ENCODE measurements around the gene FOXC2. TPM values are rescaled to one million over a fixed set of nuclear protein-coding genes. Genes with fewer than 3 reads are reported as not detected.

FOXC2 gene
- total RNA-seq, 2 donors from 2014 or later: not detected

DNA sequence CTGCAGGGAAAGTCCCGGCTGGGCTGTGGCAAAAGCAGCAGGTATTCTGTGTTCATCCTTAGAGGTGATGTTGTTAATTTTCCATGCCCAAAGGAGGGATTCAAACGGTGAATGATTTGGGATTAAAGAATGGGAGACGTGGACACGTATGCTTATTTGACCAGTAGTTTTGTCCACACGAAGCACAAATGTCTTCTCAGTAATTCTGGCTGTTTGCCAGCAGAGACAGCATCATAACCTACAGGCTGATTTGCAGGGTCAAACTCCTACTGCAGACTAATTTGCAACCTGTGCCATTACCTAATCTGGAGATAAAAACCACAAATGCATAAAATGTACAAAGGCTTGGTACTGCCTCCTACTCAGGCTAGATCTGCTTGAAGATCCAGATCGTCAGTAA, 25.7 kb upstream of the FOXC2 start:
- DNase-seq (no peak), ATAC-seq (no peak)
- Mint-ChIP-seq H3K4me3 (no peak overlapping the region), H3K27me3 (no peaks in the 10 kb centered on the region), H3K27ac (no peak overlapping the region), H3K36me3 (ENCODE audit: low read depth) (peaks cover 3% of the 10 kb centered on the region), H3K4me1 (peaks cover 5% of the 10 kb centered on the region)
- no peaks in the 10 kb centered on the region for H3K9me3 ChIP-seq (ENCODE audit: control insufficient read depth, low read length, poor library complexity, severe bottlenecking)

DNA sequence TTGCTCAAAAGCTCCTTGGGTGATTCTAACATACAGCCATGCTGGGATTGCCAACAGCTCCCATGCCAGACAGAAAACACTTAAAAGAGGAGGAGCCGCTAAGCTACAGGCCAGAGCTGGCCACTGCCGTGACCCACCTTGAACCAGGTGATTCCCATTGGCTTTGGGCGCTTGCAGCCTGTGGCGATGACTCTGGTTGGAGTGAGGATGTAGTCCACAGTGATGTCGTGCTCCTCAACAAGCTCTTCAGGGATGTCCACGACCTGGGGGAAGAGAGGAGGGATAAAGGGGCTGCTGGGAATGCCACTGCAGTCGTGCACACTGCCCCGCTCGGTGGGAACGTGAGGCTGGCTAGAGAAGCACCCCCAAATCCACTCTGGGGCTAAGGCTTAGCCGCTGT, 25.1 kb upstream of the FOXC2 start:
- no peak for ATAC-seq
- Mint-ChIP-seq H3K27me3 (no peaks in the 10 kb centered on the region), H3K27ac (no peak overlapping the region), H3K36me3 (ENCODE audit: low read depth) (peaks cover 3% of the 10 kb centered on the region), H3K4me1 (peaks cover 5% of the 10 kb centered on the region), H3K4me3 (no peak overlapping the region)
- H3K9me3 ChIP-seq (ENCODE audit: control insufficient read depth, low read length, poor library complexity, severe bottlenecking): no peaks in the 10 kb centered on the region
- DNase-seq: no peak

DNA sequence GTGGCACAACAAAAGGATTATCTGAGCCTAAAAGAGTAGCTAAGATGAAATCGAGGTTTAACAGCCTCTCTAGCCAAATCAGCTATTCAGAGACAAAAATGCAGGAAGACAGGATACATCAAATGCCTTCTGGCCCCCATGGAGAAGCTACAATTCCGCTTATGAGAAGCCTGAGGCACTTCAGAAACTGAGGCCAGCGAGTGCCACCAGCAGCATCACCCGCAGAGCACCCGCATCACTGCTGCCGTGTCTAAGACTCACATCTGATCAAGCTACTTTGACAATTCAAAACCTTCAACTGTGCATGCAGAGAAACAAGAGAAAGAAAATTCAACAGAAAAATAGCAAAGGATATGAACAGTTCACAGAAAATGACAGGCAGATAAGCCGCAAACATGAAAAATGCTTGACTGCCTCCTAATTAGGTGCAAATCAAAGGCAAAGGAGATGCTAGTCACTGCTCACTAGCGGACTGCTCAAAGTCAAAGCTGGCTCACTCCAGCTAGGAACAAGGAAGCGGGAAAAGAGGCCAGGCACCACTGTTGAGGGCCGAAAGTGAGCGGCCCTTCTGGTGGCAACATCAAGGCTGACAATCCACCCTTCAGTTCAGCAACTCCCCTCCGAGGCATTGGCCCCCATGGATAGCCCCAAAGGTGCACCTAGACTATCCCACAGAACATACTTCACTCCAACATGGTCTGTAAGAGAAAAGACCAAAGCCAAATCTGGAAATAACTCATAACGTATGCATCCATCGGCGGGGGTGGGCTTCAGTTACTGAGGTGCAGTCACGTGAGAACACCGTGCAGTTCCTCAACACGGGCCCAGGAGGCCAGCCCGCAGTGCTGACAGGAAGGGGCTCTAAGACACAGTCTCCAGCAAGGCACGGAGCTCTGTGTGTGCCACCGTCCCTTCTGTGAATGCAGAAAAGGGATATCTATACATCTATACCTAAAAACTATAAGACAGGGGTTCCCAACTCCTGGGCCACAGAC, 23.6 kb upstream of the FOXC2 start:
- no peak for ATAC-seq
- Mint-ChIP-seq H3K27ac (no peak overlapping the region), H3K4me1 (peaks cover 5% of the 10 kb centered on the region)

DNA sequence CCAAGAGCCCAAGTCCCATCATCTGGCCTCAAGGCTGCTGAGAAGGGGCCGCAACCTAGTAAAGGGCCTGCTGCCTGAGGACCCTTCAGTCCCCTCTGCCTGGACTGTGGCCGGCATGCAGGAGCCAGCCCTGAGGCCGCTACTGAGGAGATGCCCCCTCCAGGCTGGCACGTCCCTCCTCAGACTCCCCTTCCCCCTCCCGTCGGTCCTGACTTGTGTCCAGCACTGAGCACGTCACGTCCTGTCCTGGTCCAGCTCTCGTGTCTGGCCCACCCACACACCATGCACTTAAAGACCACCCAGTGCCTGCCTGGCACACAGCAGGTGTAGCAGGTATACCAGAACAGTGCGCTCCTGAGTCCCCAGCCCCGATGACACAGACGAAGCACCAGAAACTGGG, 21.1 kb upstream of the FOXC2 start:
- H3K9me3 ChIP-seq (ENCODE audit: control insufficient read depth, low read length, poor library complexity, severe bottlenecking): no peaks in the 10 kb centered on the region
- ATAC-seq (no peak), DNase-seq (no peak)
- H3K4me1 Mint-ChIP-seq: peaks cover 5% of the 10 kb centered on the region
- no peak overlapping the region for H3K27ac Mint-ChIP-seq
- H3K27me3 Mint-ChIP-seq: no peaks in the 10 kb centered on the region
- no peak overlapping the region for H3K4me3 Mint-ChIP-seq
- H3K36me3 Mint-ChIP-seq (ENCODE audit: low read depth): peaks cover 5% of the 10 kb centered on the region

More for the DNA sequence above, 23.6 kb upstream of the FOXC2 start:
- DNase-seq: no peak
- H3K27me3 Mint-ChIP-seq: no peaks in the 10 kb centered on the region
- peaks cover 3% of the 10 kb centered on the region for H3K36me3 Mint-ChIP-seq (ENCODE audit: low read depth)
- no peak overlapping the region for H3K4me3 Mint-ChIP-seq
- no peaks in the 10 kb centered on the region for H3K9me3 ChIP-seq (ENCODE audit: control insufficient read depth, low read length, poor library complexity, severe bottlenecking)

DNA sequence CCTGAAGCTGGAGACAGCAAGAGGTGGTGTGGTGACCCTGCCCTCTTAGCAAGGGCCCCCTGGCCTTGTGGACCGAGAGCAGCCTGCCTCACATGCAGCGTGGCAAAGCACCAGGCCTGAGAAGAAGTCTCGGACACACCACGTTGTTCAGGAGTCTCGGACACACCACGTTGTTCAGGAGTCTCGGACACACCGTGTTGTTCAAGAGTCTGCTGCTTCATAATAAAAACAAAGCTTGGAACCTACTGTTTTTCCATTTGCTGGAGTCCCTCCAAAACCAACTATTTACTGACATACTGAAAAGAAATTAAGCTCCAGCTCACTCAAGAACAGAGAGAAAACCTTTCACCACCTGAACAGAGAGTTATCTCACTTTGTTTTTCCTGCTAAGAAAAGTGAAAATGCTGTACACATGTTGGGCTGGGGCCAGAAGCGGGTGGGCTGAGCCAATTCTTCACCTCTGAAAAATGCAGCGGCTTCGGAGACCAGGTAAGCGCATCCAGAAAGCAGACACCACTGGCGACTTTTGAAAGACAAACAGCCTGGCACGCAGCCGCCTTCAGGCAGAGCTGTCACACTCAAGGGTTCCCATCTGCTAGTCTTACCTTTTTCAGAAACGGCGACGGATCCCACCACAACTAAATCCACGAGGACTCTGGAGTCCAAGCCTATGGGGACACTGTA, 20.5 kb upstream of the FOXC2 start:
- H3K36me3 Mint-ChIP-seq (ENCODE audit: low read depth): peaks cover 5% of the 10 kb centered on the region

DNA sequence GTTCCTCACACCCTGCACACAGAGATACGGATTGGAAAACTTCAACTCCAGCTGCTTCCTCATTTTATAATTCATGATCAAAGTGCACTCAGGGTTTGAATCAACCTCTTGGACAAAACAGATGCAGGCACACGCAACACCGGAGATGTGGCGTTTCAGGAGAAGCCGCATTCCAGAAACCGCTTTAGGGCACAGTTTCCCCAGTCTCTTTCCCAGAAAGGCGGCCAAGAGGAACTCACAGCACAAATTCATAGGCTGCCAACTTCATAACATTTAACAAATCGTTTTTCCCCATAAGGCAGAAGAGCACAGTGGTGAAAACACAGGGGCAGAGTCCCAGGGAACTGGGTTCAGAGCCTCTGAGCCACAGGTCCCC, 20.0 kb upstream of the FOXC2 start:
- Mint-ChIP-seq H3K27me3 (no peaks in the 10 kb centered on the region), H3K36me3 (ENCODE audit: low read depth) (peaks cover 5% of the 10 kb centered on the region), H3K4me3 (no peak overlapping the region), H3K4me1 (peaks cover 5% of the 10 kb centered on the region), H3K27ac (no peak overlapping the region)
- ATAC-seq (no peak), DNase-seq (no peak)
- H3K9me3 ChIP-seq (ENCODE audit: control insufficient read depth, low read length, poor library complexity, severe bottlenecking): no peaks in the 10 kb centered on the region

More for the DNA sequence above, 20.5 kb upstream of the FOXC2 start:
- Mint-ChIP-seq H3K27ac (no peak overlapping the region), H3K4me3 (no peak overlapping the region), H3K4me1 (peaks cover 5% of the 10 kb centered on the region), H3K27me3 (no peaks in the 10 kb centered on the region)
- DNase-seq (no peak), ATAC-seq (no peak)
- no peaks in the 10 kb centered on the region for H3K9me3 ChIP-seq (ENCODE audit: control insufficient read depth, low read length, poor library complexity, severe bottlenecking)

DNA sequence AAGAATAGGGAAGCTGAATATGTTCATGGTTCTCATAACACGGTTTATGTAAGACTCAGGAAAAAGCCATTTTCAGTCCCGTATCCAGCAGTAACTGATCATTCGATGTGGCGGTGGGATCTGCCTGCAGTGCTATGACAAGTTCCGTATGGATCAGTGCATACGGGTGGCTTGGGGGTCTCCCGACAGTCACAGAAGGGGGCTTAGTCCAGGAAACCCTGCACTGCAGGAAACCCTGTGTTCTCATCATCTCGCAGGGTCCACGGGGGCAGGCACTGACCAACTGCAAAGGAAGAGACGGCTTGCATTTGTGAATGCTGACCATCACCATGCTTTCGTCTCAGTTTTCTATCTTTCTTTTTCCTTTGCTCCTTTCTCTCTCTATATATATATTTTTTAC, 19.3 kb upstream of the FOXC2 start:
- H3K4me1 Mint-ChIP-seq: peaks cover 5% of the 10 kb centered on the region
- H3K27ac Mint-ChIP-seq: no peak overlapping the region
- DNase-seq (no peak), ATAC-seq (no peak)
- H3K36me3 Mint-ChIP-seq (ENCODE audit: low read depth): peaks cover 5% of the 10 kb centered on the region
- H3K9me3 ChIP-seq (ENCODE audit: control insufficient read depth, low read length, poor library complexity, severe bottlenecking): no peaks in the 10 kb centered on the region
- H3K4me3 Mint-ChIP-seq: no peak overlapping the region
- H3K27me3 Mint-ChIP-seq: no peaks in the 10 kb centered on the region

DNA sequence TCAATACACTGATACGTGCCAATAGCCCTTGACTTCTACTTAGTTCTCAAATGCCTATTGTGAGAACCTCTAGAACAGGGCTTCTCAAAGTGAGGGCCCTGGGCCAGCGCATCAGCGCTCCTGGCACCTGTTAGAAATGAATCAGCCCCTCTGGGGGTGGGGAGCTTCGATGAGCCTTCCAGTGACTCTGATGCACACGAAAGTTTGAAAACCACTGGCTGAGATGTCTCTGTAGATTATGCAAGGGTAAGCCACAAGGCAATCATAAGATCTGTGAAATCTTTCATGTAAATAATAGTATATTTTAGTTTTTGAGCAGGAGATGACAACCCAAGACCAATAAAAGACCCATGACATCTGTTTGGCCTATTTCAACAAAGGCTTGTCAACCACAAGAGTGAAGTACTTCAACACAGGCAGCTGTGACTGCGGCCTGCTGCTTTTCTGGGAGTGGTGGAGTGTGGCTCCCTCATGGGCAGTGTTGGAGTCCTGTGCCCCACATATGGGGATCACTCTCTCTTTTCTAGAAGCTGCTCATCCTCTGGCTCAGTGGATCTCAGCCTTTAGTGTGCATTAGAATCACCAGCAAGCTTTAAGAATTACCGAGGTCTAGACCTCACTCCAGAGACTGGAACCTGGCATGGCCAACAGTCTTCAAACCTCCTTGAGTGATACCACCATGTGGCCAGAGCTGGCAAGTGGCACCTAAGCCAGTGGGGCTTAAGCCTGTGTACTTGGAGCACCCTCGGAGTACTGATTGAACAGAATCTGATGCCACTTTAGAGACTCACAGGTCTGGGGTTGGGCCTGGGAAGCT, 17.3 kb upstream of the FOXC2 start:
- H3K27me3 Mint-ChIP-seq: no peaks in the 10 kb centered on the region
- peak; percentile 39 for ATAC-seq
- peaks cover 5% of the 10 kb centered on the region for H3K36me3 Mint-ChIP-seq (ENCODE audit: low read depth)
- no peak for DNase-seq
- H3K9me3 ChIP-seq (ENCODE audit: control insufficient read depth, low read length, poor library complexity, severe bottlenecking): no peaks in the 10 kb centered on the region
- peak overlapping the region; percentile 8 for H3K27ac Mint-ChIP-seq
- H3K4me3 Mint-ChIP-seq: no peak overlapping the region
- peaks cover 10% of the 10 kb centered on the region for H3K4me1 Mint-ChIP-seq

DNA sequence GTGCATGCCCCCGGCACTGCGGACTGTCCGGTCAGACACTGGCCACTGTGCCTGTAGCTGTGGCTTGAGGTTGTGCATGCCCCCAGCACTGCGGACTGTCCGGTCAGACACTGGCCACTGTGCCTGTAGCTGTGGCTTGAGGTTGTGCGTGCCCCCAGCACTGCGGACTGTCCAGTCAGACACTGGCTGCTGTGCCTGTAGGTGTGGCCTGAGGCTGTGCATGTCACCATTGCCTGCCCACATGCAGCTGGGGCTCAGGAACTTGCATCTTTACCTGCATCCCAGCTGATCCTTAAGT, 16.8 kb upstream of the FOXC2 start:
- H3K27ac Mint-ChIP-seq: no peak overlapping the region
- H3K9me3 ChIP-seq (ENCODE audit: control insufficient read depth, low read length, poor library complexity, severe bottlenecking): no peaks in the 10 kb centered on the region
- no peak overlapping the region for H3K4me3 Mint-ChIP-seq
- H3K27me3 Mint-ChIP-seq: no peaks in the 10 kb centered on the region
- H3K36me3 Mint-ChIP-seq (ENCODE audit: low read depth): peaks cover 2% of the 10 kb centered on the region
- DNase-seq: no peak
- no peak for ATAC-seq
- peaks cover 10% of the 10 kb centered on the region for H3K4me1 Mint-ChIP-seq

DNA sequence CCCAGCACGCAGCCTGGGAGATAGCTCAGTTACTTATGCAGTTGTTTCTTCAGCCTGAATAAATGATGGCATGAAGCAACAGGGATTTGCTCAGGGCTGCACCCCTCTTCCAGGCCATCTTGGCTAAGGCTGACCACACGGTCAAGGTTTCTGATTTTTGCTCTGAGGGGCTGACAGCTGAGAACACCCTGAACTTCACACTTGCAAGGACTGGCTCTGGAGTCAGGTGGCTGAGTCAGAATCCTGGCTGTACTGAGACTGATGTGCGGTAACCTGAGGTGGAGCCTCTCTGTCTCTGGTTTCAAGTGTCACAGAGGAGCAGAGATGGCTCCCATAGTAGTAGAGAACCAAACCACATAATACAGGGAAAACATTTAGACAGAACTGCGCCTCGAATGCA, 16.3 kb upstream of the FOXC2 start:
- Mint-ChIP-seq H3K4me1 (peaks cover 14% of the 10 kb centered on the region), H3K36me3 (ENCODE audit: low read depth) (peaks cover 2% of the 10 kb centered on the region), H3K4me3 (no peak overlapping the region), H3K27me3 (no peaks in the 10 kb centered on the region), H3K27ac (no peak overlapping the region)
- H3K9me3 ChIP-seq (ENCODE audit: control insufficient read depth, low read length, poor library complexity, severe bottlenecking): no peaks in the 10 kb centered on the region
- DNase-seq: no peak
- ATAC-seq: no peak

DNA sequence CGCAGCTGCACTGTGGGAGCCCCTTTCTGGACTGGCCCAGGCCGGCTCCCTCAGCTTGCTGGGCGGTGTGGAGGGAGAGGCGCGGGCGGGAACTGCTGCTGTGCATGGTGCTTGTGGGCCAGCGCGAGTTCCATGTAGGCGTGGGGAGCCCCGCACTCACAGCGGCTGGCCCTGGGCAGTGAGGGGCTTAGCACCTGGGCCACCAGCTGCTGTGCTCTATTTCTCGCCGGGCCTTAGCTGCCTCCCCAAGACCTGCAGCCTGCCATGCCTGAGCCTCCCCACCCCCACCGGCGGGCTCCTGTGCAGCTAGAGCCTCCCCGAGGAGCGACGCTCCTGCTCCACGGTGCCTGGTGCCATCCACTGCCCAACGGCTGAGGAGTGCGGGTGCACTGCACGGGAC, 13.3 kb upstream of the FOXC2 start:
- Mint-ChIP-seq H3K27me3 (peaks cover 6% of the 10 kb centered on the region), H3K4me3 (peak overlapping the region; percentile 88), H3K27ac (no peak overlapping the region), H3K36me3 (ENCODE audit: low read depth) (no peaks in the 10 kb centered on the region), H3K4me1 (peaks cover 19% of the 10 kb centered on the region)
- H3K9me3 ChIP-seq (ENCODE audit: control insufficient read depth, low read length, poor library complexity, severe bottlenecking): no peaks in the 10 kb centered on the region
- DNase-seq (no peak), ATAC-seq (no peak)

DNA sequence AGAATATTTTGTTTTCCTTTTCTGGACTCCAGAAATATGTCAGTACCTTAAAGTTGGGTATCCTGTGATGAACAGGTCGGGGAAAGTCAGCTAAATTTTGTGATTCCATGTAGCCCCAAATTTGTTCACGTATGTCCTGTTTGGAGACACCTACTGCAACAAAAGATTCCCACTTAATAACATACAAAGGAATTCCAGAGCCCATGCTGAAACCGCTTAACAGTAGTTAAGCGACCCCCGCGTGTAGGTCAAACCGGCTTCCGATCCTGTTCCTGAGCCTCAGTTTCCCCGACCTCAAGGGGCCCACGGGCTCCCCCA, 12.1 kb upstream of the FOXC2 start:
- DNase-seq (no peak), ATAC-seq (no peak)
- Mint-ChIP-seq H3K4me3 (peak overlapping the region; percentile 88), H3K27ac (peak overlapping the region; percentile 94), H3K27me3 (peaks cover 16% of the 10 kb centered on the region), H3K4me1 (peaks cover 19% of the 10 kb centered on the region), H3K36me3 (ENCODE audit: low read depth) (no peaks in the 10 kb centered on the region)
- no peaks in the 10 kb centered on the region for H3K9me3 ChIP-seq (ENCODE audit: control insufficient read depth, low read length, poor library complexity, severe bottlenecking)

All from T-helper 17 cell (primary cell).